GM18907 (cell line): ENCODE results near the gene VSTM2B.

Experiments used
- ATAC-seq: cut with Tn5 transposase; IDR thresholded peaks from one replicate; pipeline ENCODE4 v1.9.1; 2021; ENCODE audit warnings: mild to moderate bottlenecking, moderate library complexity; ENCODE audit not compliant: unreplicated experiment

The VSTM2B gene

GRCh38 chr19:29563486-29564101, 37.8 kb downstream of the VSTM2B start:
- ATAC-seq, result no peak

DNA sequence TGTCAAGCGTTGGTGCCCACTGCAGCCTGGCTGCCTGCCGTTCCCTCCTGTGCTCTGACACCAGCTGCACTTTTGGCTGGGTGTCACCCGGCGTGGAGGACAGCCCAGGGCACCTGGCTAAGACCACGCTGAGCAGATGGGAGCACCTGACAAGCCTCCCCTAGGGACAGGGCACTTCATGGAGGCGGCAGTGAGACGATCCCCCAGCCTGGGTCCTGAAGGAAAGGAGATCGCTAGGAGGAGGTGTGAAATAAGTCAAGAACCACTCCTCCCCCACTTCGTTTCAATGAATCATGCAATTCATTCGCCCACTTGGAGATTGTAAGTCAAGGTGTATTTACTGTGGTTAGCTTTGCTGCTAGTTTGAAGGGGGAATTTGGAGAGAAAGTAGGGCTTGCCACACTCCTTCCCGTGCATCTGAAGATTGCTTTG, 38.8 kb downstream of the VSTM2B start:
- no peak for ATAC-seq

DNA sequence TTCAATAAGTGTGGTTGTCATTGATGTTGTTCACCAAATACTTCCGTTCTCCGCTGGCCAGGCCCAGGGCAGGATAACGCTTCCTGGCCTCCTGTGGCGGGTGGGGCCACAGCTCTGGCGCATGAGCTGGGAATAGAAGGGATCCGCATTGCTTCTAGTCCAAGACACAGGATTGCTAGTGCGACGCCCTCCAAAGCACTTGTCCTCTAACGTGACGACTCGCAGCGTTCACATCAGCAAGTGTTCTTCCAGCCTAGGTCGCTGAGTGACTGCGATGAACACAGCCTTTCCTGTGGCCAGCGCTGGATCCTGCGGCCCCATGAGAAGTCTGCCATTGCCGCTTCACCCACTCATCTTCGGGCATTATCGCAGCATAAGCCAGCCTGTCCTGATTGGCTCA, 39.4 kb downstream of the VSTM2B start:
- no peak for ATAC-seq

DNA sequence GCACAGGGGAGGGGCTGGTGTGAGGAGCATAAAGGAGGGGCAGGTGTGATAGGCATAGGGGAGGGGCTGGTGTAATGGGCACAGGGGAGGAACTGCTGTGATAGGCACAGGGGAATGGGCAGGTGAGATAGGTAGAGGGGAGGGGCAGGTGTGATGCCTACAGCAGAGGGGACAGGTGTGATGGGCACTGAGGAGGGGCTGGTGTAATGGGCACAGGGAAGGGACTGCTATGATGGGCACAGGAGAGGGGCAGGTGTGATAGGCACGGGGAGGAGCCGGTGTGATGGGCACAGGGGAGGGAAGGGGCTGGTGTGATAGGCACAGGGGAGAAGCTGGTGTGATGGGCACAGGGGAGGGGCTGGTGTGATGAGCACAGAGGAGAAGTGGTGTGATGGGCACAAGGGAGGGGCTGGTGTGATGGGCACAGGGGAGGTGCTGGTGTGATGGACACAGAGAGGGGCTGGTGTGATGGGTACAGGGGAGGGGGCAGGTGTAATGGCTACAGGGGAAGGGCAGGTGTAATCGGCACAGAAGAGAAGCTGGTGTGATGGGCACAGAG, 40.8 kb downstream of the VSTM2B start:
- no peak for ATAC-seq

DNA sequence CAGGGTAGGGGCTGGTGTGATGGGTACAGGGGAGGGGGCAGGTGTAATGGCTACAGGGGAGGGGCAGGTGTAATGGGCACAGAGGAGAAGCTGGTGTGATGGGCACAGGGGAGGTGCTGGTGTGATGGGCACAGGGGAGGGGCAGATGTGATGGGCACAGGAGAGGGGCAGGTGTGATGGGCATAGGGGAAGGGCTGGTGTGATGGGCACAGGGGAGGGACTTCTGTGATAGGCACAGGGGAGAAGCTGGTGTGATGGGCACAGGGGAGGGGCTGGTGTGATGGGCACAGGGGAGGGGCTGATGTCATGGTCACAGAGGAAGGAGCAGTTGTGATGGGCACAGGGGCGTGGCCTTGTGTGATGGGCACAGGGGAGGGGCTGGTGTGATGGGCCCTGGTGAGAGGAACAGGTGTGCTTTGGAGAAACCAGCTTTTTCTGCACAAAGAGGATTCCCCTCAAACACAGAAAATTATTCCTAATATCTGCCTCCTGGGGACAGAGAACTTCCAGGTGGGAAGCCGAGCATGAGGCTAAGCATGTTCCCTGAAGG, 41.6 kb downstream of the VSTM2B start:
- ATAC-seq, result no peak

- ATAC-seq, result no peak
These were observed 42.5 kb downstream of the VSTM2B start for GRCh38 chr19:29568036-29569025.

- no peak for ATAC-seq
These were observed 43.5 kb downstream of the VSTM2B start for GRCh38 chr19:29569038-29569911.

DNA sequence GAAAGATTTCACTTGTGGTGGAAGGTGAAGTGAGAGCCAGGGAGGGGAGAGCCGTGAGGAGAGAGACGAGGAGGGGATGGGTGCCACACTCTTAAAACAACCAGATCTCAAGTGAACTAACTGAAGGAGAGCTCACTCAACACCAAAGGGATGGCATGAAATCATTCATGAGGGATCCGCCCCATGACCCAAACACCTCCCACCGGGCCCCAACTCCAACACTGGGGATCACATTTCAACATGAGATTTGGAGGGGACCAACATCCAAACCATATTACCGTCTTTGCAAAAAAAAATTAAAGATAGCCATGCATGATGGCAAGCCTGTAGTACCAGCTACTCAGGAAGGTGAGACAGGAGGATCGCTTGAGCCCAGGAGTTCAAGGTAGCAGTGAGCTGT, 45.4 kb downstream of the VSTM2B start:
- ATAC-seq, result no peak

- no peak for ATAC-seq
These were observed 47.7 kb downstream of the VSTM2B start for GRCh38 chr19:29573486-29573885.

DNA sequence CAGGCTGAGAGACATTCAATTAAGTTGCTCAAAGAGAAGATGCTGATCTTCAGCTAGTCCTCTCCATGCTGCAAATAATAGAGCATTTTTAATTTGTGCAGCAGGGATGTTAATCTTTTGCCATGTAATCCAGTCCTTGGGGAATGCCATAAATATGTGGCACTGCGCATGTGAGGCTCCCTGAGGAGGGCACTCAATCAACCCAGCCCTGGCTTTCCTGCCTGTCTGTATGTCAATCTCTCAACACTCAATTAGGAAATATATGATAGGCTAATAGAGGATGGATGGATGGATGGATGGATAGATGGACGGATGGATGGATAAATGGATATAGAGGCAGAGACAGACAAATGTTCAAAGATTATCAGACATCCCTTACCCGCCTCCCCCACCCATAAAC, 48.7 kb downstream of the VSTM2B start:
- ATAC-seq, result no peak

- ATAC-seq, result no peak
These were observed 50.3 kb downstream of the VSTM2B start for GRCh38 chr19:29576046-29576606.

DNA sequence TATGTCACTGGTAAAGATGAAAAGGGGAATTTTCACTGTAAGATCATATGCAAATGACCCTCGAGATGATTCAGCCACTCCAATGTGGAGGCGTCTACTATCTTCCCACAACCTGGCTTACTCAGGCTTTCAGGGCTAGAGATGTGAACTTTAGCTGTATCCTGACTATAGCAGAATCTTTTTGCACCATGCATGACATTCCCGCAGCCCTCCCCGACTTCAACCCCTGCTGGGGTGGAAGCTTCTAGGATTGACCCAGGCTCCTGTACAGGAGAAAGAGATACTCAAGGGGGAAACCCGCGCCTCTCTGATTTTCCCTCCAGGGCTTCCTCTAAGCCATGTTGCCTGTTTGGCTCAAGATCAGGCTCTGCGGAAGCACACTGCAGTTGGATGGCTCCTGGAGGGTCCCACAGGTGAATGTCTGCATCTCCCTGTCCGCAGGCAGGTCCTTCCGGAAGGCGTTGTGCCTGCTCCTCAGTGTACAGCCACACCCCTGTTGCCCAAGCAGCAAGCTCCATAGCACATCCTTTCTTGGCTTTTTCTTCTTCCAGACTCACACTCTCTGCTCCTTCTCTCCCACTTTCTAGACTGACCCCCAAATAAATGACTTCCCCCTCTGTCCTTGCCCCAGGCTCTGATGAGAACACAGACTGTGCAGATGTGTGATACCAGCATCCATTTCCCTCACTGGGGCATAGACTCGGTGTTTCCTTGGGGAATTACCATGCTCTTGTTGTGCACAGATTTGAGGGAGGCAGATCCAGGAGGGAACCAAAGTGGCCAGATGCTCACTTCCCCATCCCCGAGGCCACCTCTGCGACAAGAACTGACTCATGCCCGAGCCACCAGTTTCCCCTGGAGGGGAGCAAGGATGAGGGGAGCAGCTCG, 51.2 kb downstream of the VSTM2B start:
- peak; percentile 84 for ATAC-seq

DNA sequence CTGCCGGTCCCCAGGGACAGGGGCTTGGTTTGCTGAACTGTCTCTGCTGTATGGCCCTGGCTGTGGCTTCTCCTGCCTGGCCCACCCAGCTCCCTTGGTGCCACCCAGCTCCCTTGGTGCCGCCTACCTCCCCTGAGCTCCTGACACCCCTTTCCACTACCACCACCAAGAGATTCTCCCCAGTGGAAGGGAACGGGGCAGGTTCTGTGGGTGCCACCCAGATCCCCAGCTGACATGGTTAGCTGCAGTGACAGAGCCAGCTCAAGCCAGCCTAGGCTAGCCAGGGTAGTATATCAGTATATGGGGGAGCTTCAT, 51.8 kb downstream of the VSTM2B start:
- ATAC-seq, result no peak

- no peak for ATAC-seq
These were observed 52.6 kb downstream of the VSTM2B start for GRCh38 chr19:29578349-29578748.

DNA sequence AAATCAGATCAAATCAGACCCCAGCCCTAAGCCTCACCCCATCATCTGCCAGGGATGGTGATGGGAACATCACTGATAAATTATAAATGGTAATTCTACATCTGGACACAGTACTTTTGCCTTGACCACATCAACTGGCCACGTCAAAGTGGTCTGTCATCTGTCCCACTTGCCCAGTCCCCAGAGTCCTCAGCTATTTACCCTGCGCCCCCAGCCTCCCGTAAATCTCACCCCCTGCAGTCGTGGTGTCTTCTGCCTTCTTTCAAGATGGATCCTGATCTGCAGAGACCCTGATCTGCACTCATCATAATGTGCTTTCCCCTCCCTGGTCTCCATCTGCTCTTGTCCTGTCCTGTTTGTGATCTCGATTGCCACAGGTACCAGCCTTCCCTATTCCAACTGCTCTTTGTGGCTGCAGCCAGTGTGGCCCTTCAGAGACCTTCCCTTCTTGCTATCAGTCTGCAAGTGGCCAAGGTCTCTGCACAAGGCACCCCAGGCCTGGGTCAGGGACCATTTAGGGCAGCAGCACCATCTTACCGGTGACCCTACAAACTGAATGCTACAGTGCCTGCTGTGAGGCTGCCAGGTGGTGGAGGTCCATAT, 53.6 kb downstream of the VSTM2B start:
- no peak for ATAC-seq

- ATAC-seq, result no peak
These were observed 55.6 kb downstream of the VSTM2B start for GRCh38 chr19:29581398-29581797.

DNA sequence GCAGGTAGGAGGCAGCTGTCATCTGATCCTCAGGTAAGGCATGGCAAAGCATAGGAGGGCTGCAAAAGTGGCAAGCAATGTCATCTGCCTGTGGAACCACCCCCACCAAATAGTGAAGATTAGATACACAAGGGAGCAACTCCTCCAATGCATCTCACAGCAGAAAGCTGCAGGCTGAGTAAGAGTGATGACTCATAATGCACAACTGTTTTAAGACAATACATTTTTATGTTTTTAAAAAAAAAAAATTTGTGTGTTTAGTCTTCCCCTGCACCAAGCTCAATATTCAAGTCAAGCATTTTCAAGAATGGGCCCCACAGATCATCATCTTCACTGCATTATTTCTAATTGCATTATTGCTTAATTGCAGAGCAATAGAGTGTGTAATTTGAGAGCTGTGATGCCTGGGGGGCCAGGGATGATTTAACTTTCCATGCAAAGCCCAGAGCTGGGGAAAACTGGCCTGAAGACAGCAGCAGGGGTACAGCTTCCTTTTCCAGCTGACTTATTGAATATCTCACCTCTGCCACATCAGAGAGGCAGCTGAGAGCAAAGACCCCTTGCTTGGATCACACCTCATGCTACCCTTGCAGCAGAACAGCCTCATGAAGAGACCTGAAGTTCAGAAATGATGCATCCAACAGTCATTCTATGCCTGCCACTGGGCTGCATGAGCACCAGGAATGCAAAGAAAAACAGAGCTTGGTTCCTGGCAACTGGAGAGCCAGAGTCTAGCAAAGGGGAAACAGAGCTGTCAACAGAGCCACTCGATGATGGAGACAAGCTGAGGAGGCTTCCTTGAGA, 57.6 kb downstream of the VSTM2B start:
- ATAC-seq, result no peak

- ATAC-seq, result no peak
These were observed 60.6 kb downstream of the VSTM2B start for GRCh38 chr19:29586401-29586800.
